ENCODE data around the gene ALK.

ALK gene

GRCh38 chr2:29787473-29788465 is 133.6 kb downstream of the ALK start:
- DNase-seq (ENCODE audit: low read depth): no peak

- DNase-seq (ENCODE audit: low read depth): no peak
Observed at GRCh38 chr2:29786361-29786760, 135.0 kb downstream of the ALK start.

GRCh38 chr2:29783666-29784065 is 137.7 kb downstream of the ALK start:
- no peak for DNase-seq (ENCODE audit: low read depth)

- no peak for DNase-seq (ENCODE audit: low read depth)
Observed at GRCh38 chr2:29782549-29783458, 138.6 kb downstream of the ALK start.

GRCh38 chr2:29782087-29782486 is 139.3 kb downstream of the ALK start:
- no peak for DNase-seq (ENCODE audit: low read depth)

- DNase-seq (ENCODE audit: low read depth): no peak
Observed at GRCh38 chr2:29780906-29781305, 140.5 kb downstream of the ALK start.

- no peak for DNase-seq (ENCODE audit: low read depth)
Observed at GRCh38 chr2:29777161-29777560, 144.2 kb downstream of the ALK start.

GRCh38 chr2:29776406-29776805 is 145.0 kb downstream of the ALK start:
- no peak for DNase-seq (ENCODE audit: low read depth)

- DNase-seq (ENCODE audit: low read depth): no peak
Observed at GRCh38 chr2:29775937-29776336, 145.4 kb downstream of the ALK start.

GRCh38 chr2:29774624-29775023 is 146.8 kb downstream of the ALK start:
- DNase-seq (ENCODE audit: low read depth): no peak

- DNase-seq (ENCODE audit: low read depth): no peak
Observed at GRCh38 chr2:29770846-29771245, 150.5 kb downstream of the ALK start.

GRCh38 chr2:29769847-29770246 is 151.5 kb downstream of the ALK start:
- DNase-seq (ENCODE audit: low read depth): no peak

GRCh38 chr2:29767606-29768335 is 153.6 kb downstream of the ALK start:
- DNase-seq (ENCODE audit: low read depth): no peak

GRCh38 chr2:29766191-29766590 is 155.2 kb downstream of the ALK start:
- DNase-seq (ENCODE audit: low read depth): no peak

- no peak for DNase-seq (ENCODE audit: low read depth)
Observed at GRCh38 chr2:29765721-29766120, 155.7 kb downstream of the ALK start.

GRCh38 chr2:29763371-29763770 is 158.0 kb downstream of the ALK start:
- DNase-seq (ENCODE audit: low read depth): no peak

GRCh38 chr2:29762239-29762638 is 159.1 kb downstream of the ALK start:
- DNase-seq (ENCODE audit: low read depth): no peak

GRCh38 chr2:29761278-29761677 is 160.1 kb downstream of the ALK start:
- DNase-seq (ENCODE audit: low read depth): no peak

- no peak for DNase-seq (ENCODE audit: low read depth)
Observed at GRCh38 chr2:29760008-29760407, 161.4 kb downstream of the ALK start.

GRCh38 chr2:29759360-29759759 is 162.0 kb downstream of the ALK start:
- DNase-seq (ENCODE audit: low read depth): no peak

GRCh38 chr2:29755829-29756228 is 165.6 kb downstream of the ALK start:
- DNase-seq (ENCODE audit: low read depth): no peak

- no peak for DNase-seq (ENCODE audit: low read depth)
Observed at GRCh38 chr2:29755233-29755632, 166.2 kb downstream of the ALK start.

Data from activated T-cell treated with anti-CD3 and anti-CD28 coated beads for 1 hour (primary cell).